H1 (cell line): ENCODE measurements around the gene FAM227B. TPM values are rescaled to one million over a fixed set of nuclear protein-coding genes. Genes with fewer than 3 reads are reported as not detected.

ENCODE experiments used
- CTCF ChIA-PET: fragments of 300-600 bp; sonication (Branson Sonifier 250); formaldehyde crosslinking; loops from one replicate; lab custom pipeline; 2021; ENCODE audit not compliant: partially characterized antibody; lab: Charles Lee
- POLR2A ChIA-PET: fragments of 300-600 bp; sonication (Branson Sonifier 250); formaldehyde crosslinking; loops from one replicate; lab custom pipeline; 2021; ENCODE audit warnings: inconsistent platforms; ENCODE audit not compliant: partially characterized antibody; lab: Charles Lee
- DNase-seq, 2 experiments: peaks; one replicate each; pipeline versions ENCODE4 v3.0.0 to v3.0.0-alpha.2; 2010 to 2022; ENCODE audit warnings: low spot score in 2 of 2, low read depth in 1 of 2, mixed read lengths in 1 of 2
- FAIRE-seq: peaks from 2 replicates; lab custom pipeline; 2011; peaks lifted over from hg19 to GRCh38; lab: Jason Lieb, UNC
- H2AFZ ChIP-seq: 2 replicates; pipeline ENCODE4 v1.8.1; 2012; ENCODE audit warnings: low read length, inconsistent platforms
- H2AK5ac ChIP-seq: 2 replicates; pipeline ENCODE4 v1.6.1; 2013; ENCODE audit warnings: low read depth, low read length
- H2BK120ac ChIP-seq: replicated peaks from 2 replicates; pipeline ENCODE3; 2013; ENCODE audit warnings: low read depth, low read length, inconsistent platforms
- H2BK12ac ChIP-seq: 2 replicates; pipeline ENCODE4 v1.6.1; 2013; ENCODE audit warnings: low read depth, low read length
- H2BK15ac ChIP-seq: 2 replicates; pipeline ENCODE4 v1.6.1; 2013; ENCODE audit warnings: low read length
- H2BK20ac ChIP-seq: 2 replicates; pipeline ENCODE4 v1.6.1; 2013; ENCODE audit warnings: low read length
- H2BK5ac ChIP-seq: 2 replicates; pipeline ENCODE4 v1.6.1; 2013; ENCODE audit warnings: low read depth, low read length
- H3K14ac ChIP-seq: 2 replicates; pipeline ENCODE4 v1.6.1; 2013; ENCODE audit warnings: inconsistent platforms; ENCODE audit not compliant: insufficient read length
- H3K18ac ChIP-seq: 2 replicates; pipeline ENCODE4 v1.6.1; 2013; ENCODE audit warnings: low read length; ENCODE audit errors: extremely low read depth
- H3K23ac ChIP-seq: 2 replicates; pipeline ENCODE4 v1.6.1; 2013; ENCODE audit warnings: inconsistent platforms; ENCODE audit not compliant: insufficient read length
- H3K23me2 ChIP-seq: 2 replicates; pipeline ENCODE4 v1.6.1; 2013; ENCODE audit warnings: low read depth, low read length
- H3K27ac ChIP-seq: 2 replicates; pipeline ENCODE4 v1.6.1; 2011; ENCODE audit warnings: low read depth, low read length, inconsistent platforms
- H3K27me3 ChIP-seq, 4 experiments: replicated peaks in 1 of 4; 1 replicate in 1 of 4; 2 replicates in 3 of 4; pipeline versions ENCODE4 v1.6.1 to v1.8.1; 2011 to 2013; ENCODE audit warnings: low read length in 3 of 4, mild to moderate bottlenecking in 3 of 4, inconsistent platforms in 2 of 4, mixed read lengths in 2 of 4, moderate library complexity in 1 of 4; ENCODE audit not compliant: control insufficient read depth in 3 of 4, insufficient read depth in 3 of 4; ENCODE audit errors: extremely low read depth in 1 of 4
- H3K36me3 ChIP-seq, 4 experiments: 2 replicates each; pipeline versions ENCODE4 v1.6.1 to v1.8.1; 2011 to 2013; ENCODE audit warnings: mild to moderate bottlenecking in 4 of 4, low read length in 3 of 4, moderate library complexity in 2 of 4, control low read depth in 1 of 4, inconsistent platforms in 1 of 4; ENCODE audit not compliant: insufficient read depth in 4 of 4, control insufficient read depth in 2 of 4
- H3K4ac ChIP-seq: replicated peaks from 2 replicates; pipeline ENCODE3; 2013; ENCODE audit warnings: low read length, low read depth, mixed read lengths, inconsistent platforms; ENCODE audit not compliant: insufficient read length
- H3K4me1 ChIP-seq, 4 experiments: replicated peaks in 1 of 4; 1 replicate in 1 of 4; 2 replicates in 3 of 4; pipeline versions ENCODE4 v1.6.1 to v1.8.1; 2011 to 2013; ENCODE audit warnings: low read length in 3 of 4, inconsistent platforms in 2 of 4, mixed read lengths in 1 of 4; ENCODE audit not compliant: insufficient read depth in 4 of 4, control insufficient read depth in 3 of 4
- H3K4me2 ChIP-seq, 2 experiments: 2 replicates each; pipeline versions ENCODE4 v1.6.1 to v1.8.1; 2011 to 2013; ENCODE audit warnings: low read depth in 2 of 2, low read length in 2 of 2, control low read depth in 1 of 2, inconsistent platforms in 1 of 2, mild to moderate bottlenecking in 1 of 2; ENCODE audit not compliant: insufficient read depth in 1 of 2
- H3K4me3 ChIP-seq, 4 experiments: fragments of 200-600, 300-600 bp in 1 of 4; sonication (generic), shearing (Covaris generic), sonication (Bioruptor Twin) in 1 of 4; 2 replicates each; pipeline versions ENCODE4 v1.5.1 to v1.8.1; 2011 to 2016; ENCODE audit warnings: low read length in 4 of 4, low read depth in 3 of 4, control low read depth in 2 of 4, inconsistent platforms in 2 of 4, mild to moderate bottlenecking in 2 of 4, mixed read lengths in 1 of 4, moderate library complexity in 1 of 4; ENCODE audit not compliant: insufficient read depth in 2 of 4; ENCODE audit errors: extremely low read depth in 1 of 4
- H3K56ac ChIP-seq: replicated peaks from 2 replicates; pipeline ENCODE3; 2013; ENCODE audit warnings: low read depth, mild to moderate bottlenecking, mixed read lengths, low read length, inconsistent platforms; ENCODE audit not compliant: insufficient read length
- H3K79me1 ChIP-seq: 2 replicates; pipeline ENCODE4 v1.6.1; 2013; ENCODE audit warnings: low read depth, low read length, control low read depth
- H3K79me2 ChIP-seq, 2 experiments: 2 replicates each; pipeline versions ENCODE4 v1.6.1 to v1.8.1; 2012 to 2013; ENCODE audit warnings: low read length in 2 of 2, mild to moderate bottlenecking in 2 of 2, inconsistent platforms in 1 of 2; ENCODE audit not compliant: insufficient read depth in 2 of 2, control insufficient read depth in 1 of 2
- H3K9ac ChIP-seq, 4 experiments: replicated peaks in 1 of 4; 1 replicate in 1 of 4; 2 replicates in 3 of 4; pipeline versions ENCODE4 v1.6.1 to v1.8.1; 2011 to 2013; ENCODE audit warnings: low read depth in 3 of 4, low read length in 3 of 4, control low read depth in 2 of 4, mild to moderate bottlenecking in 2 of 4, moderate library complexity in 2 of 4, inconsistent platforms in 1 of 4; ENCODE audit errors: extremely low read depth in 1 of 4
- H3K9me3 ChIP-seq, 2 experiments: 2 replicates each; pipeline versions ENCODE4 v1.6.1 to v1.8.1; 2012 to 2013; ENCODE audit warnings: mild to moderate bottlenecking in 2 of 2, moderate library complexity in 2 of 2, control low read depth in 1 of 2, inconsistent platforms in 1 of 2, low read depth in 1 of 2, low read length in 1 of 2, mixed read lengths in 1 of 2; ENCODE audit not compliant: insufficient read depth in 2 of 2
- H4K20me1 ChIP-seq, 2 experiments: replicated peaks in 1 of 2; 2 replicates each; pipeline versions ENCODE3 to v1.8.1; 2011 to 2013; ENCODE audit warnings: inconsistent platforms in 2 of 2, low read length in 2 of 2, mild to moderate bottlenecking in 1 of 2; ENCODE audit not compliant: insufficient read depth in 2 of 2, control insufficient read depth in 1 of 2
- H4K5ac ChIP-seq: 2 replicates; pipeline ENCODE4 v1.6.1; 2013; ENCODE audit warnings: low read length, low read depth, mixed read lengths, inconsistent platforms; ENCODE audit not compliant: insufficient read length
- H4K8ac ChIP-seq: 2 replicates; pipeline ENCODE4 v1.8.0; 2013; ENCODE audit warnings: mild to moderate bottlenecking, moderate library complexity, low read length, inconsistent platforms; ENCODE audit not compliant: insufficient read depth; ENCODE audit errors: extremely low read depth
- H4K91ac ChIP-seq: replicated peaks from 2 replicates; pipeline ENCODE3; 2013; ENCODE audit warnings: low read length, mixed read lengths, inconsistent platforms; ENCODE audit not compliant: insufficient read length
- BRCA1 ChIP-seq: IDR thresholded peaks from 2 replicates; pipeline ENCODE4 v1.6.1; 2012; ENCODE audit warnings: low read depth, low read length, improper control_type of control experiment
- CREB1 ChIP-seq: IDR thresholded peaks from 2 replicates; pipeline ENCODE4 v1.6.1; 2012; ENCODE audit warnings: inconsistent platforms
- CTBP2 ChIP-seq: IDR thresholded peaks from 2 replicates; pipeline ENCODE4 v1.7.0; 2011; ENCODE audit warnings: borderline replicate concordance, mild to moderate bottlenecking, moderate library complexity, mixed read lengths, low read length; ENCODE audit not compliant: insufficient read depth, insufficient read length
- GABPA ChIP-seq: IDR thresholded peaks from 2 replicates; pipeline ENCODE4 v1.6.1; 2011; ENCODE audit warnings: mild to moderate bottlenecking, low read length, moderate library complexity, borderline replicate concordance; ENCODE audit not compliant: insufficient read depth
- HDAC2 ChIP-seq, 2 experiments: fragments of 300-600 bp in 1 of 2; sonication (generic) in 1 of 2; IDR thresholded peaks; 2 replicates each; pipeline ENCODE4 v1.6.1; 2011 to 2012; ENCODE audit warnings: low read depth in 2 of 2, low read length in 2 of 2, mild to moderate bottlenecking in 2 of 2, moderate library complexity in 2 of 2, borderline replicate concordance in 1 of 2, inconsistent platforms in 1 of 2
- KDM1A ChIP-seq: fragments of 200-600, 300-600 bp; sonication (generic); IDR thresholded peaks from 2 replicates; pipeline ENCODE4 v1.7.1; 2016; ENCODE audit warnings: mild to moderate bottlenecking, low read length, borderline replicate concordance
- KDM4A ChIP-seq: IDR thresholded peaks from one replicate; pipeline ENCODE4 v1.7.1; 2012; ENCODE audit warnings: low read depth, mild to moderate bottlenecking, moderate library complexity, low read length, inconsistent platforms; ENCODE audit not compliant: severe bottlenecking
- POLR2AphosphoS5 ChIP-seq: IDR thresholded peaks from 2 replicates; pipeline ENCODE4 v1.6.1; 2011; ENCODE audit warnings: low read depth, low read length
- RXRA ChIP-seq: IDR thresholded peaks from 2 replicates; pipeline ENCODE4 v1.6.1; 2011; ENCODE audit warnings: low read depth, mild to moderate bottlenecking, low read length, moderate library complexity; ENCODE audit not compliant: insufficient read depth
- SRF ChIP-seq: IDR thresholded peaks from 2 replicates; pipeline ENCODE4 v1.6.1; 2011; ENCODE audit warnings: mild to moderate bottlenecking, low read depth, low read length, moderate library complexity
- TAF1 ChIP-seq: IDR thresholded peaks from 2 replicates; pipeline ENCODE4 v1.6.1; 2011; ENCODE audit warnings: mild to moderate bottlenecking, low read depth, low read length
- WGBS, 2 experiments: shearing (Covaris generic) in 1 of 2; methylation state at CpG; one replicate each; pipeline versions ENCODE4 v1.1.6 to v1.1.7; 2013 to 2015; ENCODE audit warnings: low lambda C conversion rate in 2 of 2, mixed read lengths in 2 of 2, inconsistent platforms in 1 of 2, low coverage in 1 of 2, missing lambda C conversion rate in 1 of 2; ENCODE audit not compliant: insufficient replicate concordance in 2 of 2, insufficient coverage in 1 of 2, insufficient read length in 1 of 2; ENCODE audit errors: extremely low coverage in 1 of 2, missing lambda C conversion rate in 1 of 2; 5-methylcytosine and 5-hydroxymethylcytosine counted together
- polyA plus RNA-seq, 7 experiments: library from polyadenylated mRNA; depleted of rRNA in 3 of 7; stranded (reverse) in 5 of 7; unstranded in 2 of 7; fragments of >200 nt in 5 of 7; fragments of 200-250 nt in 2 of 7; gene quantifications; 1 replicate in 5 of 7; 2 replicates in 1 of 7; 4 replicates in 1 of 7; pipeline versions ENCODE4 v1.2.1 to v1.2.3, GENCODE V29; 2011 to 2013; ENCODE audit warnings: missing spikeins in 2 of 7, mixed read lengths in 2 of 7
- total RNA-seq: library from RNA; stranded (reverse); fragmentation: NEBNext Ultra II Directional; extraction: Animal tissue kit (Norgen Biotek cat#: 25700); gene quantifications from 2 replicates; pipeline ENCODE4 v1.2.1, GENCODE V29; 2021
- TF ChIP-seq, protein P1 (sequence below): IDR thresholded peaks from 2 replicates; pipeline ENCODE4 v1.6.1; 2012; ENCODE audit warnings: inconsistent platforms
- TF ChIP-seq, protein P2 (sequence below): IDR thresholded peaks from 2 replicates; pipeline ENCODE4 v1.6.1; 2012; ENCODE audit warnings: inconsistent platforms

Gene FAM227B
- total and polyA plus RNA-seq, 2 of the 8 experiments (the other 6 are each of a cell fraction or from before 2014, with no cell fraction given): 4.0 to 6.5 TPM

DNA sequence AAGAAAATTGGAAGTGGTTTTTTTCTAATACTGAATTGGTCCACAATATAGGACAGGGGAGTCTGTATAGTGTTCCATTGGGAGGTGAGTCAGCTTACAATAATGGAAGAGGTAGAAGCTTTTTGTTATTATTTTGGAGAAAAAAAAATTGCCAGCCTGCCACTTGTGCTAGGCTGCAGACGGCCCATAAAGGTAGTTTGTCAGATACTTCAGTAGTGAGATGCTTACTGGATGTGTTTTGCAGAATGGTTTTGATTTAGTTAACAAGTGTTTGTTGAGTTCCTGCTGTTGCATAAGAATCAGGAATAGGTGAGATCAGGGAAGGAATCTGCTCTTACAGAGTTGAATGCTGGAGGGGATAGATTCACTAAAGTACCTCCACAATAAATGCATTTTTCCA lies 1.3 kb upstream of the FAM227B start:
- Histone ChIP-seq H4K8ac (no peak overlapping the region), H2AFZ (no peak overlapping the region), H2BK120ac (no peak overlapping the region), H3K9me3 (no peaks in the 10 kb centered on the region), H4K91ac (no peak overlapping the region), H4K20me1 (no peaks in the 10 kb centered on the region), H3K14ac (no peak overlapping the region), H2BK20ac (no peak overlapping the region), H3K27me3 (no peaks in the 10 kb centered on the region), H2AK5ac (no peak overlapping the region), H3K79me1 (no peaks in the 10 kb centered on the region; the same call in 1 of the 2 replicates), H3K4me1 (peaks cover 0 to 4% (median 2%) of the 10 kb centered on the region in 4 experiments; a peak in 3 of 7 replicates), H4K5ac (no peak overlapping the region), H3K23me2 (no peaks in the 10 kb centered on the region), H3K4me3 (peak overlapping the region; percentile 78 to 87 (median 84)), H2BK5ac (no peak overlapping the region), H3K56ac (no peak overlapping the region), H3K4me2 (peak overlapping the region; percentile 70 to 74), H3K9ac (peak overlapping the region in 1 of 4 experiments; percentile 87; a peak in 1 of 7 replicates), H3K4ac (no peak overlapping the region), H3K18ac (no peak overlapping the region), H2BK12ac (no peak overlapping the region), H3K79me2 (peaks cover 0 to 49% of the 10 kb centered on the region in 2 experiments; a peak in 2 of 4 replicates), H3K23ac (no peak overlapping the region), H3K36me3 (peaks cover 0 to 18% (median 4%) of the 10 kb centered on the region in 4 experiments; a peak in 5 of 8 replicates), H2BK15ac (no peak overlapping the region), H3K27ac (no peak overlapping the region)
- ChIA-PET POLR2A (no interaction called here), CTCF (interaction anchor here (0.6 kb wide), 1 partner anchor 704 kb away, joined by 3 read pairs; no protein-coding TSS in a partner anchor)
- 15% methylated on average over 1 of the region's 1 CpG; no CpG with 5 or more reads in 1 of the 2 experiments for WGBS, 2 experiments
- FAIRE-seq (no peak), DNase-seq (no peak)
- TF ChIP-seq, protein P1, sequence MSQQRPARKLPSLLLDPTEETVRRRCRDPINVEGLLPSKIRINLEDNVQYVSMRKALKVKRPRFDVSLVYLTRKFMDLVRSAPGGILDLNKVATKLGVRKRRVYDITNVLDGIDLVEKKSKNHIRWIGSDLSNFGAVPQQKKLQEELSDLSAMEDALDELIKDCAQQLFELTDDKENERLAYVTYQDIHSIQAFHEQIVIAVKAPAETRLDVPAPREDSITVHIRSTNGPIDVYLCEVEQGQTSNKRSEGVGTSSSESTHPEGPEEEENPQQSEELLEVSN: no peak
- TF ChIP-seq KDM1A: no peak
- no peak for TF ChIP-seq RXRA
- no peak for TF ChIP-seq GABPA
- no peak for TF ChIP-seq POLR2AphosphoS5
- no peak for TF ChIP-seq SRF
- TF ChIP-seq TAF1: no peak
- TF ChIP-seq, protein P2, sequence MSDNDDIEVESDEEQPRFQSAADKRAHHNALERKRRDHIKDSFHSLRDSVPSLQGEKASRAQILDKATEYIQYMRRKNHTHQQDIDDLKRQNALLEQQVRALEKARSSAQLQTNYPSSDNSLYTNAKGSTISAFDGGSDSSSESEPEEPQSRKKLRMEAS: no peak
- TF ChIP-seq CREB1: no peak
- TF ChIP-seq KDM4A: no peak
- TF ChIP-seq BRCA1: no peak
- no peak for TF ChIP-seq CTBP2
- TF ChIP-seq HDAC2 (IDR thresholded peaks at IDR 0.05; ENCODE audit: borderline replicate concordance in 1 of 2, low read depth in 2 of 2, low read length in 2 of 2): no peak
